GM12892 (cell line): ENCODE measurements around the gene GLRX5.

ENCODE experiments used
- POLR2AphosphoS5 ChIP-seq: IDR thresholded peaks from 2 replicates; pipeline ENCODE4 v1.6.1; 2011; ENCODE audit warnings: low read depth, low read length, control low read depth
- TAF1 ChIP-seq: IDR thresholded peaks from 2 replicates; pipeline ENCODE4 v1.6.1; 2011; ENCODE audit warnings: low read depth, mild to moderate bottlenecking, control low read depth, low read length, borderline replicate concordance

- no peak for TF ChIP-seq TAF1
- no peak for TF ChIP-seq POLR2AphosphoS5
Measured at GRCh38 chr14:95537298-95538089, 2.6 kb downstream of the GLRX5 start.
